Liver (tissue), 3 donors: Measurements from ENCODE around the gene TFDP1.

Experiments used
- ATF3 ChIP-seq: IDR thresholded peaks from 2 replicates; pipeline ENCODE4 v1.6.1; 2016; ENCODE audit warnings: antibody characterized with exemption
- CTCF ChIP-seq: fragments of 150-350 bp; IDR thresholded peaks from 2 replicates; pipeline ENCODE4 v1.5.1; 2017; ENCODE audit warnings: improper control_type of control experiment, low read depth, low read length; ENCODE audit not compliant: missing input control
- HNF4A ChIP-seq, 2 donors: conservative IDR thresholded peaks; 2 replicates each; pipeline ENCODE4 v1.6.1; 2016; ENCODE audit warnings: antibody characterized with exemption in 2 of 2, mild to moderate bottlenecking in 2 of 2
- JUND ChIP-seq, 2 donors: IDR thresholded peaks; 2 replicates each; pipeline ENCODE4 v1.6.1; 2016; ENCODE audit warnings: antibody characterized with exemption in 2 of 2
- RAD21 ChIP-seq, 2 donors: IDR thresholded peaks; 2 replicates each; pipeline ENCODE4 v1.6.1; 2016; ENCODE audit warnings: antibody characterized with exemption in 2 of 2, mild to moderate bottlenecking in 2 of 2
- REST ChIP-seq: IDR thresholded peaks from 2 replicates; pipeline ENCODE4 v1.6.1; 2016; ENCODE audit warnings: antibody characterized with exemption, mild to moderate bottlenecking
- YY1 ChIP-seq: IDR thresholded peaks from 2 replicates; pipeline ENCODE4 v1.6.1; 2016; ENCODE audit warnings: antibody characterized with exemption, mild to moderate bottlenecking
- ZBTB33 ChIP-seq: IDR thresholded peaks from 2 replicates; pipeline ENCODE4 v1.6.1; 2016; ENCODE audit warnings: antibody characterized with exemption
- donor health status: healthy.
- donor health status: healthy.

- no peak for TF ChIP-seq ATF3
- TF ChIP-seq REST, result no peak
- TF ChIP-seq JUND (IDR thresholded peaks at IDR 0.05), result no peak
- no peak for TF ChIP-seq CTCF
- TF ChIP-seq HNF4A (conservative IDR thresholded peaks at IDR 0.05), result no peak
- no peak for TF ChIP-seq YY1
- no peak for TF ChIP-seq ZBTB33
- TF ChIP-seq RAD21 (IDR thresholded peaks at IDR 0.05), result no peak
Observed at GRCh38 chr13:113607056-113607888, 22.7 kb downstream of the TFDP1 start.
